PC-3 (cell line): Measurements from ENCODE around the gene CDH16. TPM values are rescaled to one million over a fixed set of nuclear protein-coding genes. Genes with fewer than 3 reads are reported as not detected.

Experiments
- ATAC-seq: fragments of 200-7000 bp; cut with Tn5 transposase; 2 replicates; pipeline ENCODE4 v1.9.1; 2020; ENCODE audit warnings: mild to moderate bottlenecking, moderate library complexity
- BruUV-seq: library from RNA; stranded (reverse); fragments of 400-500 nt; replicated peaks from 2 replicates; lab custom pipeline; 2021; lab: Mats Ljungman, UMichigan
- CTCF ChIA-PET: fragments of 300-600 bp; sonication (Branson Sonifier 250); formaldehyde crosslinking; loops from one replicate; lab custom pipeline; 2022; ENCODE audit warnings: antibody characterized with exemption; lab: Charles Lee
- POLR2A ChIA-PET: fragments of 300-600 bp; sonication (Branson Sonifier 250); formaldehyde crosslinking; loops from one replicate; lab custom pipeline; 2022; ENCODE audit warnings: antibody characterized with exemption; ENCODE audit not compliant: unreplicated experiment; lab: Charles Lee
- DNase-seq: peaks from one replicate; pipeline ENCODE4 v3.0.0-alpha.2; 2015
- H2AFZ ChIP-seq: fragments of 300-600 bp; sonication (generic); 2 replicates; pipeline ENCODE4 v1.6.0; 2016; ENCODE audit warnings: antibody characterized with exemption, low read length
- H3F3A ChIP-seq: fragments of 300-600 bp; sonication (generic); one replicate; pipeline ENCODE4 v1.6.0; 2017; ENCODE audit warnings: antibody characterized with exemption, low read length, control low read depth, mild to moderate bottlenecking; ENCODE audit not compliant: unreplicated experiment
- H3K27ac ChIP-seq: fragments of 300-600 bp; sonication (generic); 2 replicates; pipeline ENCODE4 v1.5.1; 2016; ENCODE audit warnings: mild to moderate bottlenecking, low read length
- H3K27me3 ChIP-seq: fragments of 300-600 bp; sonication (generic); 2 replicates; pipeline ENCODE4 v1.6.1; 2016; ENCODE audit warnings: low read length, mixed read lengths
- H3K36me3 ChIP-seq: fragments of 300-600 bp; sonication (generic); 2 replicates; pipeline ENCODE4 v1.6.1; 2016; ENCODE audit warnings: low read depth, mixed run types, low read length, mixed read lengths
- H3K4me1 ChIP-seq: fragments of 300-600 bp; sonication (generic); 2 replicates; pipeline ENCODE4 v1.5.1; 2016; ENCODE audit warnings: low read length; ENCODE audit not compliant: insufficient read depth
- H3K4me2 ChIP-seq: fragments of 300-600 bp; sonication (generic); 2 replicates; pipeline ENCODE4 v1.6.0; 2016; ENCODE audit warnings: low read length
- H3K4me3 ChIP-seq: fragments of 300-600 bp; sonication (generic); 2 replicates; pipeline ENCODE4 v1.5.1; 2016; ENCODE audit warnings: mild to moderate bottlenecking, low read length, mixed read lengths
- H3K79me2 ChIP-seq: fragments of 300-600 bp; sonication (generic); 2 replicates; pipeline ENCODE4 v1.6.1; 2017; ENCODE audit warnings: low read length, mixed read lengths
- H3K9ac ChIP-seq: fragments of 300-600 bp; sonication (generic); 2 replicates; pipeline ENCODE4 v1.6.0; 2016; ENCODE audit warnings: mild to moderate bottlenecking, low read length
- H3K9me2 ChIP-seq: fragments of 300-600 bp; sonication (generic); replicated peaks from 2 replicates; pipeline ENCODE4 v1.6.1; 2016; ENCODE audit warnings: mixed run types, low read length, mixed read lengths
- H3K9me3 ChIP-seq: fragments of 300-600 bp; sonication (generic); 2 replicates; pipeline ENCODE4 v1.6.1; 2016; ENCODE audit warnings: low read length, mixed read lengths
- H4K20me1 ChIP-seq: fragments of 300-600 bp; sonication (generic); 2 replicates; pipeline ENCODE4 v1.6.1; 2016; ENCODE audit warnings: low read length, mixed read lengths
- CTCF ChIP-seq: fragments of 300-600 bp; sonication (generic); conservative IDR thresholded peaks from 2 replicates; pipeline ENCODE4 v1.5.1; 2017; ENCODE audit warnings: antibody characterized with exemption, low read depth, mild to moderate bottlenecking, low read length
- EZH2 ChIP-seq: fragments of 300-600 bp; sonication (generic); IDR thresholded peaks from one replicate; pipeline ENCODE4 v1.6.1; 2017; ENCODE audit warnings: antibody characterized with exemption, mild to moderate bottlenecking, low read length; ENCODE audit not compliant: unreplicated experiment
- EZH2phosphoT487 ChIP-seq: fragments of 300-600 bp; sonication (generic); IDR thresholded peaks from 2 replicates; pipeline ENCODE4 v1.6.1; 2018; ENCODE audit warnings: mild to moderate bottlenecking, antibody characterized with exemption, low read length, borderline replicate concordance
- intact Hi-C: fragments of 100-400 bp; cut with micrococcal nuclease; formaldehyde crosslinking; loops from 2 replicates; pipeline ENCODE4 v1.9.0; 2023
- total RNA-seq: library from RNA; depleted of rRNA; stranded (reverse); fragments of >200 nt; gene quantifications from 2 replicates; pipeline ENCODE4 v1.2.3, GENCODE V29; 2014

CDH16 gene
- total RNA-seq, 1 experiment from 2014 or later = not detected

- intact Hi-C loops = loop anchor here (5.0 kb wide), 1 partner anchor 207 kb away; the partner anchor contains the start of genes FBXL8 and TRADD
- no peak overlapping the region for H3K4me2 ChIP-seq
- TF ChIP-seq CTCF (no peak), EZH2 (no peak), EZH2phosphoT487 (no peak)
- H3K27me3 ChIP-seq = no peaks in the 10 kb centered on the region
- CTCF ChIA-PET = no interaction called here
- H3K36me3 ChIP-seq = no peaks in the 10 kb centered on the region
- H3F3A ChIP-seq = no peaks in the 10 kb centered on the region
- POLR2A ChIA-PET = no interaction called here
- no peaks in the 10 kb centered on the region for H3K9me2 ChIP-seq
- H2AFZ ChIP-seq = no peak overlapping the region
- no peak overlapping the region for H3K9ac ChIP-seq
- H3K79me2 ChIP-seq = no peaks in the 10 kb centered on the region
- H3K27ac ChIP-seq = no peak overlapping the region
- H3K4me1 ChIP-seq = peaks cover 4% of the 10 kb centered on the region; the same call in 1 of the 2 replicates
- no peaks in the 10 kb centered on the region for H4K20me1 ChIP-seq
- no peaks in the 10 kb centered on the region for H3K9me3 ChIP-seq
- ATAC-seq (no peak), DNase-seq (no peak)
- no peak overlapping the region for H3K4me3 ChIP-seq
- BruUV-seq = no TSS peak
These were observed 31.8 kb upstream of the CDH16 start for GRCh38 chr16:66950437-66950836.

DNA sequence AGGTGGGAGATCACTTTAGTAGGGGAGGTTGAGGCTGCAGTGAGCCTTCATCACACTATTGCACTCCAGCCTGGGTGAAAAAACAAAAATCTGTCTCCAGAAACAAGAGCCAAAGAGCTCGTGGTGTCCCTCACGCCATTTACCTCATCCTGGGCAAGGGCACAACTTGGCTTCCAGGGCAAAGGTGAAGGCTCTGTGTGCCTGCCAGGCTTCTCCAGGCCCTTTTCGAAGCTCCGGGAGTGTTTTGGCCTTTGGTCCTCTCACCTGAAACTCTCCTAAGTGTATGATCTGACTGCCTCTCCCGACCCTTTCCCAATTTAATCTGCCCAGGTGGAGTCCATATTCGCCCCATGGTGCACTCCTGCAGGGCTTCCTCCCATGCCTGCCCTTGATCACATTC lies 30.8 kb upstream of the CDH16 start:
- H3F3A ChIP-seq = no peaks in the 10 kb centered on the region
- POLR2A ChIA-PET = no interaction called here
- H3K36me3 ChIP-seq = no peaks in the 10 kb centered on the region
- no peak overlapping the region for H3K4me3 ChIP-seq
- no peaks in the 10 kb centered on the region for H3K27me3 ChIP-seq
- no TSS peak for BruUV-seq
- ATAC-seq (no peak), DNase-seq (no peak)
- no peak overlapping the region for H3K27ac ChIP-seq
- CTCF ChIA-PET = no interaction called here
- peaks cover 4% of the 10 kb centered on the region; the same call in 1 of the 2 replicates for H3K4me1 ChIP-seq
- no peaks in the 10 kb centered on the region for H3K79me2 ChIP-seq
- no peak overlapping the region for H3K9ac ChIP-seq
- TF ChIP-seq EZH2 (no peak), CTCF (no peak), EZH2phosphoT487 (no peak)
- intact Hi-C loops = no loop called here
- no peaks in the 10 kb centered on the region for H3K9me2 ChIP-seq
- no peaks in the 10 kb centered on the region for H4K20me1 ChIP-seq
- H3K9me3 ChIP-seq = no peaks in the 10 kb centered on the region
- H3K4me2 ChIP-seq = no peak overlapping the region
- no peak overlapping the region for H2AFZ ChIP-seq

GRCh38 chr16:66948837-66949225 lies 30.1 kb upstream of the CDH16 start:
- no TSS peak for BruUV-seq
- H3K4me2 ChIP-seq = peak overlapping the region; percentile 92; the same call in 1 of the 2 replicates
- no peaks in the 10 kb centered on the region for H3K79me2 ChIP-seq
- H3K36me3 ChIP-seq = no peaks in the 10 kb centered on the region
- intact Hi-C loops = no loop called here
- no peak for TF ChIP-seq EZH2
- TF ChIP-seq CTCF = no peak
- TF ChIP-seq EZH2phosphoT487 = no peak
- peaks cover 4% of the 10 kb centered on the region; the same call in 1 of the 2 replicates for H3K4me1 ChIP-seq
- H3K9me3 ChIP-seq = no peaks in the 10 kb centered on the region
- POLR2A ChIA-PET = no interaction called here
- CTCF ChIA-PET = no interaction called here
- H2AFZ ChIP-seq = no peak overlapping the region
- H3K4me3 ChIP-seq = no peak overlapping the region
- H3K9me2 ChIP-seq = no peaks in the 10 kb centered on the region
- H3F3A ChIP-seq = no peaks in the 10 kb centered on the region
- H4K20me1 ChIP-seq = no peaks in the 10 kb centered on the region
- ATAC-seq (no peak), DNase-seq (no peak)
- H3K9ac ChIP-seq = no peak overlapping the region
- no peaks in the 10 kb centered on the region for H3K27me3 ChIP-seq
- no peak overlapping the region for H3K27ac ChIP-seq
